NCI-H446 (cell line): ENCODE measurements around the gene AASS.
A peak's percentile ranks its signal among the peaks of the same experiment; 100 is the strongest.

Source experiments
- DNase-seq, 2 experiments: peaks; one replicate each; lab custom pipeline; 2025; lab: John Stamatoyannopoulos, UW

Gene AASS

GRCh38 chr7:122118757-122119156, 25.3 kb downstream of the AASS start:
- DNase-seq: no peak

- DNase-seq: no peak
These were observed 41.0 kb downstream of the AASS start for GRCh38 chr7:122103064-122103463.

GRCh38 chr7:122100021-122100420, 44.0 kb downstream of the AASS start:
- DNase-seq: no peak

GRCh38 chr7:122095642-122096041, 48.4 kb downstream of the AASS start:
- no peak for DNase-seq

GRCh38 chr7:122094549-122094948, 49.5 kb downstream of the AASS start:
- DNase-seq: no peak

GRCh38 chr7:122092964-122093797, 50.9 kb downstream of the AASS start:
- DNase-seq: peak; percentile 34 to 66

- no peak for DNase-seq
These were observed 61.4 kb downstream of the AASS start for GRCh38 chr7:122082670-122083069.

- DNase-seq: no peak
These were observed 61.9 kb downstream of the AASS start for GRCh38 chr7:122082160-122082559.

GRCh38 chr7:122073635-122074034, 70.4 kb downstream of the AASS start:
- DNase-seq: no peak

GRCh38 chr7:122072924-122073599, 71.0 kb downstream of the AASS start:
- DNase-seq: no peak

GRCh38 chr7:122072272-122072671, 71.8 kb downstream of the AASS start:
- no peak for DNase-seq

- peak in 1 of 2 experiments; percentile 16 for DNase-seq
These were observed 73.2 kb downstream of the AASS start for GRCh38 chr7:122070834-122071233.

- DNase-seq: no peak
These were observed 74.0 kb downstream of the AASS start for GRCh38 chr7:122070062-122070461.

GRCh38 chr7:122068999-122069398, 75.0 kb downstream of the AASS start:
- DNase-seq: no peak

- DNase-seq: no peak
These were observed 76.0 kb downstream of the AASS start for GRCh38 chr7:122068046-122068445.

- no peak for DNase-seq
These were observed 77.0 kb downstream of the AASS start for GRCh38 chr7:122067077-122067476.

- DNase-seq: no peak
These were observed 79.1 kb downstream of the AASS start for GRCh38 chr7:122064971-122065370.

GRCh38 chr7:122063146-122063545, 80.9 kb downstream of the AASS start:
- DNase-seq: no peak

- DNase-seq: no peak
These were observed 84.5 kb downstream of the AASS start for GRCh38 chr7:122059542-122059941.

GRCh38 chr7:122056977-122057376, 87.1 kb downstream of the AASS start:
- DNase-seq: no peak

GRCh38 chr7:122055073-122055472, 89.0 kb downstream of the AASS start:
- no peak for DNase-seq

- DNase-seq: no peak
These were observed 89.7 kb downstream of the AASS start for GRCh38 chr7:122054393-122054792.

GRCh38 chr7:122046402-122046801, 97.6 kb downstream of the AASS start:
- DNase-seq: no peak
